B cell (primary cell): ENCODE results near the gene GNA14. TPM values are rescaled to one million over a fixed set of nuclear protein-coding genes. Genes with fewer than 3 reads are reported as not detected.

Experiments used
- ATAC-seq: fragments of 200-7000 bp; cut with Tn5 transposase; one replicate; pipeline ENCODE4 v1.10.0; 2021; ENCODE audit warnings: low read depth, mild to moderate bottlenecking, moderate number of reproducible peaks, moderate library complexity
- CTCF ChIA-PET: fragments of 350-600 bp; sonication (Branson Sonifier 250); formaldehyde crosslinking; loops from one replicate; lab custom pipeline; 2021; ENCODE audit warnings: antibody characterized with exemption, inconsistent platforms; lab: Charles Lee
- POLR2A ChIA-PET: fragments of 350-600 bp; sonication (Branson Sonifier 250); formaldehyde crosslinking; loops from one replicate; lab custom pipeline; 2021; ENCODE audit warnings: antibody characterized with exemption; lab: Charles Lee
- DNase-seq: peaks from one replicate; pipeline ENCODE4 v3.0.0; 2013
- H2AFZ ChIP-seq: 2 replicates; pipeline ENCODE4 v1.6.1; 2012; ENCODE audit warnings: mild to moderate bottlenecking, low read depth, low read length; ENCODE audit not compliant: insufficient read depth, poor library complexity, severe bottlenecking
- H3K27ac ChIP-seq, 2 donors: 1 replicate in 1 of 2; 2 replicates in 1 of 2; pipeline ENCODE4 v1.5.1; 2012 to 2013; ENCODE audit warnings: low read length in 2 of 2, mild to moderate bottlenecking in 2 of 2, moderate library complexity in 1 of 2
- H3K27me3 ChIP-seq, 4 experiments: fragments of 200-600 bp in 1 of 4; sonication (generic) in 1 of 4; replicated peaks in 1 of 4; 1 replicate in 2 of 4; 2 replicates in 2 of 4; pipeline versions ENCODE4 v1.6.1 to v1.7.0; 2013 to 2016; ENCODE audit warnings: low read length in 3 of 4, mild to moderate bottlenecking in 2 of 4, mixed read lengths in 1 of 4, moderate library complexity in 1 of 4; ENCODE audit not compliant: insufficient read depth in 4 of 4, control insufficient read depth in 3 of 4; ENCODE audit errors: control extremely low read depth in 1 of 4
- H3K36me3 ChIP-seq, 2 experiments: replicated peaks in 1 of 2; 1 replicate in 1 of 2; 2 replicates in 1 of 2; pipeline versions ENCODE4 v1.6.1 to v1.7.1; 2013; ENCODE audit warnings: low read length in 1 of 2; ENCODE audit not compliant: insufficient read depth in 2 of 2, control insufficient read depth in 1 of 2; ENCODE audit errors: control extremely low read depth in 1 of 2, extremely low read depth in 1 of 2
- H3K4me1 ChIP-seq, 2 donors: fragments of 200-600 bp in 1 of 2; sonication (generic) in 1 of 2; 1 replicate in 1 of 2; 2 replicates in 1 of 2; pipeline versions ENCODE4 v1.5.1 to v1.6.1; 2013 to 2017; ENCODE audit warnings: low read length in 2 of 2; ENCODE audit not compliant: control insufficient read depth in 2 of 2, insufficient read depth in 2 of 2
- H3K4me2 ChIP-seq: replicated peaks from 2 replicates; pipeline ENCODE3; 2012; ENCODE audit warnings: mild to moderate bottlenecking, low read depth, low read length; ENCODE audit not compliant: poor library complexity, severe bottlenecking
- H3K4me3 ChIP-seq, 5 experiments: fragments of 200-600 bp in 1 of 5; sonication (generic) in 1 of 5; 1 replicate in 3 of 5; 2 replicates in 2 of 5; pipeline versions ENCODE4 v1.5.1 to v1.7.0; 2011 to 2016; ENCODE audit warnings: low read length in 4 of 5, mild to moderate bottlenecking in 4 of 5, low read depth in 2 of 5, control low read depth in 1 of 5, moderate library complexity in 1 of 5; ENCODE audit not compliant: insufficient read depth in 1 of 5; ENCODE audit errors: control extremely low read depth in 1 of 5, extremely low read depth in 1 of 5
- H3K79me2 ChIP-seq: fragments of 200-600 bp; sonication (generic); one replicate; pipeline ENCODE4 v1.6.0; 2016; ENCODE audit warnings: low read length; ENCODE audit not compliant: control insufficient read depth, insufficient read depth
- H3K9ac ChIP-seq: fragments of 200-600 bp; sonication (generic); 2 replicates; pipeline ENCODE4 v1.6.1; 2017; ENCODE audit warnings: mild to moderate bottlenecking, low read length, moderate library complexity
- H3K9me3 ChIP-seq, 3 donors: one replicate each; pipeline versions ENCODE4 v1.6.1 to v1.7.1; 2013; ENCODE audit warnings: low read length in 2 of 3; ENCODE audit not compliant: control insufficient read depth in 2 of 3, insufficient read depth in 1 of 3; ENCODE audit errors: control extremely low read depth in 1 of 3
- H4K20me1 ChIP-seq: 2 replicates; pipeline ENCODE4 v1.6.0; 2012; ENCODE audit warnings: mild to moderate bottlenecking, low read length; ENCODE audit not compliant: insufficient read depth, control insufficient read depth, poor library complexity, severe bottlenecking
- H3K27ac Mint-ChIP-seq: one replicate; pipeline ENCODE4 v1.8.0; 2021; ENCODE audit warnings: mixed read lengths
- H3K27me3 Mint-ChIP-seq: one replicate; pipeline ENCODE4 v1.8.0; 2021; ENCODE audit warnings: mixed read lengths
- H3K4me1 Mint-ChIP-seq: one replicate; pipeline ENCODE4 v1.8.0; 2021; ENCODE audit warnings: mixed read lengths
- H3K4me3 Mint-ChIP-seq: one replicate; pipeline ENCODE4 v1.8.0; 2021; ENCODE audit warnings: mixed read lengths
- H3K9me3 Mint-ChIP-seq: one replicate; pipeline ENCODE4 v1.8.0; 2022; ENCODE audit warnings: mixed read lengths; ENCODE audit not compliant: insufficient read depth
- EZH2 ChIP-seq: IDR thresholded peaks from 2 replicates; pipeline ENCODE4 v1.6.1; 2012; ENCODE audit warnings: borderline replicate concordance, low read depth, mild to moderate bottlenecking, moderate library complexity, low read length; ENCODE audit not compliant: insufficient read depth, poor library complexity, severe bottlenecking
- WGBS: methylation state at CpG from one replicate; pipeline ENCODE4 v1.1.5; 2013; ENCODE audit warnings: missing lambda C conversion rate; ENCODE audit not compliant: insufficient coverage; 5-methylcytosine and 5-hydroxymethylcytosine counted together
- intact Hi-C: fragments of 100-400 bp; cut with micrococcal nuclease; formaldehyde crosslinking; loops from one replicate; pipeline ENCODE4 v1.10.0; 2022
- polyA plus RNA-seq: library from polyadenylated mRNA; depleted of rRNA; stranded (reverse); fragments of >200 nt; gene quantifications from 2 replicates; pipeline ENCODE4 v1.2.3, GENCODE V29; 2012
- total RNA-seq, 2 donors: library from RNA; stranded (reverse); fragments of 120-200 nt in 1 of 2; gene quantifications; 1 replicate in 1 of 2; 2 replicates in 1 of 2; pipeline versions ENCODE4 v1.2.3 to v1.2.4, GENCODE V29; 2013 to 2022
- TF ChIP-seq, protein P1 (sequence below): fragments of 200-600 bp; IDR thresholded peaks from one replicate; pipeline ENCODE4 v1.8.0; 2022; ENCODE audit warnings: antibody characterized with exemption, mild to moderate bottlenecking

The GNA14 gene
- total and polyA plus RNA-seq, 2 donors (not counting 1 experiment from before 2014, with no cell fraction given): not detected

DNA sequence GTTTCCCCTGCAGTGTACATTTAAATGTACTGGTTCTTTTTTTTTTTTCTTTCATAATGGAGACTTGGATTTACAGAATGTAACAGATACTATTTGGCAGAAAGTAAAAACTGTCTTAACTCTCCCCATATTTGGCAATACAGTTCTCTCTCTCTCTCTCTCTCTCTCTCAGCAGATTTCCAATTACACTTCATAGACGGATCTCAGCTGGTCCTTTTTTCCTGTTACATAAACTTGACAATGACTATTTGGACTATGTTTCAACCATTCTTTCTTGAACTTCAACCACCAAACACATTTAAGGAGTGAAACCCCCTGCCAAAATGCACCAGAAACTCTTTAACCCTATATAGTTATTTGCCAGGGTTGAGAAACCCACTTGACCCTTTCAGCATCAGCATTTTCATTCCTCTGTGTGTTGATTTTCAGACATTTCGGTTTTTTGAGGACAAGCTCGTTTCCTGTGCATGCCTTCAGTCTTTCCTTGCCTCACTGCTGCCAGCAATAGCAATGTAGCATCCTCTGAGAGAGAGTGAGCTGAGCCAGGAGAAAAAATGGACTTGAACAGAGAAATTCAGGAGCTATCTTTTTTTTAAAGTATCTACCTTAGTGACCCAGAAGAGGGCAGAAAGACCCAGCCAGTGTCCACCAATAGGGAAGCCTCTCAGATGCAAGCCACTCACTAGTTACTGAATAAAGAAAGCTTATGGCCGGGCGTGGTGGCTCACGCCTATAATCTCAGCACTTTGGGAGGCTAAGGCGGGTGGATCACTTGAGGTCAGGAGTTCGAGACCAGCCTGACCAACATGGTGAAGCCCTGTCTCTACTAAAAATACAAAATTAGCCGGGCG, 26.0 kb upstream of the GNA14 start:
- Histone ChIP-seq H3K79me2 (no peaks in the 10 kb centered on the region), H3K9me3 (no peaks in the 10 kb centered on the region), H3K4me2 (no peak overlapping the region), H3K4me1 (no peaks in the 10 kb centered on the region), H3K27ac (no peak overlapping the region), H3K36me3 (no peaks in the 10 kb centered on the region), H3K4me3 (no peak overlapping the region), H3K9ac (no peak overlapping the region), H3K27me3 (no peaks in the 10 kb centered on the region), H4K20me1 (no peaks in the 10 kb centered on the region), H2AFZ (no peak overlapping the region)
- Mint-ChIP-seq H3K27ac (no peak overlapping the region), H3K9me3 (no peaks in the 10 kb centered on the region), H3K4me3 (no peak overlapping the region), H3K27me3 (no peaks in the 10 kb centered on the region), H3K4me1 (no peaks in the 10 kb centered on the region)
- intact Hi-C loops: no loop called here
- ChIA-PET POLR2A (no interaction called here), CTCF (no interaction called here)
- TF ChIP-seq, protein P1, sequence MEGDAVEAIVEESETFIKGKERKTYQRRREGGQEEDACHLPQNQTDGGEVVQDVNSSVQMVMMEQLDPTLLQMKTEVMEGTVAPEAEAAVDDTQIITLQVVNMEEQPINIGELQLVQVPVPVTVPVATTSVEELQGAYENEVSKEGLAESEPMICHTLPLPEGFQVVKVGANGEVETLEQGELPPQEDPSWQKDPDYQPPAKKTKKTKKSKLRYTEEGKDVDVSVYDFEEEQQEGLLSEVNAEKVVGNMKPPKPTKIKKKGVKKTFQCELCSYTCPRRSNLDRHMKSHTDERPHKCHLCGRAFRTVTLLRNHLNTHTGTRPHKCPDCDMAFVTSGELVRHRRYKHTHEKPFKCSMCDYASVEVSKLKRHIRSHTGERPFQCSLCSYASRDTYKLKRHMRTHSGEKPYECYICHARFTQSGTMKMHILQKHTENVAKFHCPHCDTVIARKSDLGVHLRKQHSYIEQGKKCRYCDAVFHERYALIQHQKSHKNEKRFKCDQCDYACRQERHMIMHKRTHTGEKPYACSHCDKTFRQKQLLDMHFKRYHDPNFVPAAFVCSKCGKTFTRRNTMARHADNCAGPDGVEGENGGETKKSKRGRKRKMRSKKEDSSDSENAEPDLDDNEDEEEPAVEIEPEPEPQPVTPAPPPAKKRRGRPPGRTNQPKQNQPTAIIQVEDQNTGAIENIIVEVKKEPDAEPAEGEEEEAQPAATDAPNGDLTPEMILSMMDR: no peak
- TF ChIP-seq EZH2: no peak
- DNase-seq (no peak), ATAC-seq (no peak)
- WGBS: 86% methylated on average over 1 of the region's 10 CpGs

DNA sequence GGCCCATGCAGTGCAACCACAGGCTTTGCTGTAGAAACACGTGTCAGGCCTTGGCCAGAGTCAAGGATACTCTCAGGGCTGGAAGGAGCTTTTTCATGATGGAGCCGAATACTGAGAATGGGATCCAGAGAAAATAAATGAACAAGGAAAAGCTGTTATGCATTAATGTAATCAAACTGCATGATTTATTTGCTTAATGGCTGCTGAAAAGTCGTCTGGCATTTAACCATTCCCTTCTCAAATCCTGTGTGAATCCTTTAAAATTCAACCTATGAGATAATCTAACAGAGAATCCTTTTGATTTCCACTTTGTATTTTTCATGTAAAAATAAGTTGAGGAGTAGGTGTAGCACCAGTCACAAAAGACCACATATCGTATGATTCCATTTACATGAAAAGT, 24.1 kb upstream of the GNA14 start:
- 67% methylated on average over 1 of the region's 4 CpGs for WGBS
- Histone ChIP-seq H3K4me3 (no peak overlapping the region), H3K4me2 (no peak overlapping the region), H3K27me3 (no peaks in the 10 kb centered on the region), H3K9me3 (no peaks in the 10 kb centered on the region), H3K27ac (no peak overlapping the region), H3K79me2 (no peaks in the 10 kb centered on the region), H3K4me1 (no peaks in the 10 kb centered on the region), H2AFZ (no peak overlapping the region), H3K36me3 (no peaks in the 10 kb centered on the region), H4K20me1 (no peaks in the 10 kb centered on the region), H3K9ac (no peak overlapping the region)
- Mint-ChIP-seq H3K4me3 (no peak overlapping the region), H3K27ac (no peak overlapping the region), H3K27me3 (no peaks in the 10 kb centered on the region), H3K4me1 (no peaks in the 10 kb centered on the region), H3K9me3 (no peaks in the 10 kb centered on the region)
- no peak for TF ChIP-seq EZH2
- TF ChIP-seq, protein P1: no peak
- ATAC-seq (no peak), DNase-seq (no peak)
- intact Hi-C loops: no loop called here
- ChIA-PET POLR2A (no interaction called here), CTCF (no interaction called here)
